G401.6 (cell line): Measurements from ENCODE around the gene TRIM54.
"Not testable (repeated sequence)": the region's sequence is repeated elsewhere in the genome, so short reads cannot be mapped to it uniquely, and the experiment has no call there.

ENCODE experiments used
- FAIRE-seq: peaks from 2 replicates; lab custom pipeline; 2012; peaks lifted over from hg19 to GRCh38; lab: Jason Lieb, UNC

TRIM54 gene

DNA sequence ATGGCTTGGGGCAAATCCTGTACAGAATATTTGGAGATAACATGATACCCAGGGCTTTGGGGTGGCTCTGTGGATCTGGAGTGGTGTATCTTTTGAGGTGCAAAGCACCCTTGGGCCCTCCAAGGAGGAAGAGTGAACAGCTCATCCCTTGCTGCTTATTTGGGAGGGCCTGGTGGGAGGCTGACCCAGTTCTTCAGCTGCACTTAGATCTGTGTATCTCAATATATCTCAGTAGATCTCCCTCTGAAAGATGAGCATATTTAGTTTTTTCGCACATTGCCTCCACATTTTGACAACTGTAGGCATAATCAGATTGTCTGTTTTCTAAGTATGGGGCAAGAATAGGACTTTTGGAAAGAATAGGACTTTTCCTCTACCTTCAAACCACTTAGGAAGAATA is 2.8 kb downstream of the TRIM54 start:
- FAIRE-seq, result no peak

DNA sequence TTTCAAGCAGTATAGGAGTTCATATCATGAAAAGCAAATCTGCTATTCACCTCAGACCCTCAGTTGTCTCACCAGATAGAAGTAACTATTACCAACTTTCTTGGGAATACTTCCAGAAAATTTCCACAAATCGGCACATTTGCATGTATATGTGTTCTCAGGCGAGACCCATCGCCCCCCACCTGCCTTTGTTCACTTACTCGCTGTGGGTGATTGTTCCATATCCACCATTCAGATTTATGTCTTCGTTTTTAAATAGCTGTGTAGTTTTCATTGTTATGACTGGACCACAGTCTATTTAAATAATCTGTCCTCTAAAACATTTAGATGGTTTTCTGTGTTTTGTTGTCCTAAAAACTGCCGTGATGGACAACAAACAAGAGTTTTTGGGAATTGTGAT is 3.3 kb downstream of the TRIM54 start:
- FAIRE-seq, result no peak

DNA sequence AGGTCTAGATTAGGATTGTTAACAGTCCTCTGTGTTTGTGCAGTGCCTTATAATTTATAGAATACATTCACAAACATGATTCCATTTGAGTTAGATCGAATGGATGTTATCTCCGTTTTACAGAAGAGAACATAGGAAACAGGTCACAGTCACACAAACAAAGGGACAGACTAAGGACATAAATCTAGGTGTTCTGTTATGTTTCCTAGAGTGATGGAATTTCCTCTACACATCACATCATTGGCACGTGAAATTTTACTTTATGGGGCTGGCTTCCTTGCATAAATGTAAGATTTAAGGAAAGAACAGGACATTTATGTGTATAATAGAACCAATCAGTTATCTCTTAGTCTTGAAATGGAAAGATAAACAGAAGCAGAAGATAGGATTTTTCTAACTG is 6.4 kb downstream of the TRIM54 start:
- FAIRE-seq, result no peak

DNA sequence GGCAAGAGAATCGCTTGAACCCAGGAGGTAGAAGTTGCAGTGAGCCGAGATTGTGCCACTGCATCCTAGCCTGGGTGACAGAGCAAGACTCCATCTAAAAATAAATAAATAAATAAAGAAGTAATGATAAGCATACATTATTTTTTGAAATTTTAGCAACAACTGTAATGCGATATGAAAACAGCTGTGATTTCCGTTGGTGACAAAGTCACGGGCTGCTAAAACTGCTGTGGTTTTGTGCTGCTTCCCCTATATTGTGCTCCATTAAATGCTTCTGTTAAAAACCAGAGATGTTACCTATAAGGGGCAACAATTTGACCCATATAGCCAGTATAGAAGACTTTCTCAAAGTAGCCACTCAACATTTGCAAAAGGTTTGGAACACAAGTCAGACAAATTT is 8.3 kb downstream of the TRIM54 start:
- FAIRE-seq, result no peak

DNA sequence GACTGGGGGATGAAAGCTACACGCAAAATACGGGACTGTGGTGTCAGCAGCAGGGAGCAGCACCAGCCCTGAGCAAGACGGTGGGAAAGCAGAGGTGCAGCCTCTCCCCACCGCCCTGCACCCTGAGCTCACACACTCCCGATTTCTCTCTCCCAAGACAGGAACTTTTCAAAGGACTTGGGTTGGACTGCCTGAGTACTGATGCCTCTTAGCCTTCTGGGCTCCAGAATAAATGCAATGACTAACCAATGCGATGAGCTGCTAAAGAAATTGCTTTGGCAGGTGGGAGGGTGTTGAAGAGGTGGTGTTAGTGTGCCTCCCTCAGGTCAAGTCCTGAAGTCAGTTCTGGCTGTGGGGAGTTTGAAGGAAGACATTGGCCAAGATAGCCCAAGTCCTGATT is 9.6 kb downstream of the TRIM54 start:
- FAIRE-seq, result no peak

DNA sequence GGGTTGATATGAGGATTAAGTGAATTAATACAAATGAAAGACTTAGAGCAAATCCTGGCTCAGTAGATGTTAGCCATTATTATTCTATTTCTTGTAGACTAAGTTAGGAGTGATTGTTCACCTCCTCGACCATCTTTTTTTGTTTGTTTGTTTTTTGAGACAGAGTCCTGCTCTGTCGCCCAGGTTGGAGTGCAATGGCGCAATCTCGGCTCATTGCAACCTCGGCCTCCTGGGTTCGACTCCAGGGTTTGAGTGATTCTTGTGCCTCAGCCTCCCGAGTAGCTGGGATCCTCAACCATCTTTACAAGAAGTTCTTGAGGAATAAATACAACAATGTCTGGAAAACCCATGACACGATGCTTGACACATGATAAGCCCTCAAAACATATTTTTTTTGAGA is 12.7 kb downstream of the TRIM54 start:
- FAIRE-seq, result no peak

DNA sequence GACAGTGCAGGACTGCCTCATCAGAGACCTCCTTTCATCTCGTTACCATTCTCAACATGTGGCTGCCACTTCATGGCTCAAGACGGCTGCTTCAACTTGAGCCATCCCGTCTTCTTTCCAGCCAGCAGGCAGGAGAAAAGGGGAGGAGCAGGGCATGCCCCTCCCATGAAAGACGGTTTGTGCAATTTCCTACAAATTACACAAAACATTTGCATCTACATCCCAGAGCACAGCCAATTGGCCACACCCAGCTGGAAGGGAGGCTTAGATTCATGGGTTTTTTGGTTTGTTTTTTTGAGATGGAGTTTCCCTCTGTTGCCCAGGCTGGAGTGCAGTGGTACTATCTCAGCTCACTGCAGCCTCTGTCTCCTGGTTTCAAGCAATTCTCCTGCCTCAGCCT is 14.3 kb downstream of the TRIM54 start:
- FAIRE-seq, result no peak

DNA sequence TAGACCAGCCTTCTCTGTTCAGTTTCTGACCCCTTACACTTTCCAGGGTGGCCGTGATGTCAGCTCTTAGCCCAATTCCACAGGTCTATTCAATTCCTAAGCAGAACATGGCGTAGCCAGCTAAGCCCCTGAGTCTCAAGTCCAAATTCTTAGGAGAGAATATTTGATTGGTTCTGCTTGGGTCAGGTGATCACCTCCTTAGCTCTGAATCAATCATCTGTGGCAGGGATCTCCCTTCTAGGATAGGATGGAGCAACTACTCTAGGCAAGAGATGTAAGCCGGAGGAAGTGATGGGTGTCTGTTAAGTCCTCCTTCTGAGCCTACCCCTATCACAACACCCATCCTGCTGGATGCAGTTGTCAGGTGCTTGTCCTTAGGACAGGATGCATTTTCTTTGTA is 15.0 kb downstream of the TRIM54 start:
- no peak for FAIRE-seq

DNA sequence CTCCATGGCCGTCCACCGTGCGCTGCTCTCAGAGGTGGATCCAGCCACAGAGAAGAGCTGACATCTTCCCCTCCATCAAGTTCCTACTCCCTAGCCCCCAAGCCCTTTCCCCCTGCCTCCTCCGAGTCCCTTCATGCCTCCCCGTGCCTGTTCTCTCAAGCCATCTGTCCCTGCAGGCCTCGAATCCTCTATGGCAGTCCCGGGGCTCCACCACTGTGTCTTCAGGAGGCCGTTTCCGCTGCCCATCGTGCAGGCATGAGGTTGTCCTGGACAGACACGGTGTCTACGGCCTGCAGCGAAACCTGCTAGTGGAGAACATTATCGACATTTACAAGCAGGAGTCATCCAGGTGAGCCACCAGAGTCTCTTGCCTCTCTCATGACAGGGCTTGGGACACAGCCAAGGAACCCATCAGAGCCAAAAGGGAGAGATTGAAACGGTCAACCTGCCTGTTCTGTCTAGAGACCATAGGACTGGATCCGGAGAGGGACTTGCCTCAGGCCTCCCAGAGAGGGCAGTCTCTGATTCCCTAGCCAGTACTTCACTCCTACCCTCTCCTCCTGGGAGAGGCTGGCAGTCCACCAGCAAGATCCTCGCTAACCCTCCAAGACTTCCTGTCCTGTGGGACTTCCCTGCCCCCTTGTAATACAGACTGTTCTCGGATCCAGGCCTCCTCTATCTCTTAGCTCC is 16.3 kb downstream of the TRIM54 start:
- FAIRE-seq, result no peak

DNA sequence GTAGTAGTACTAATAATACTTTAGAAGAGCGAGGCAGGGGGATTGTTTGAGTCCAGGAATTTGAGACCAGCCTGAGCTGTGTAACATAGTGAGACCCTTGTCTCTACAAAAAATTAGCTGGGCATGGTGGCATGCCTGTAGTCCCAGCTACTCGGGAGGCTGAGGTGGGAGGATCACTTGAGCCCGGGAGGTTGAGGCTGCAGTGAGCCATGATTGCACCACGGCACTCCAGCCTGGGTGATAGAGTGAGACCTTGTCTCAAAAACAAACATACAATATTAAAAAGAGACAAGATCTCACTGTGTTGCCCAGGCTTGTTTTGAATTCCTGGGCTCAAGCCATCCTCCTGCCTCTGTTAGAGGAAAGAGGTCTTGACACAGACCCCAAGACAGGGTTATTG is 18.4 kb downstream of the TRIM54 start:
- not testable (repeated sequence) for FAIRE-seq

DNA sequence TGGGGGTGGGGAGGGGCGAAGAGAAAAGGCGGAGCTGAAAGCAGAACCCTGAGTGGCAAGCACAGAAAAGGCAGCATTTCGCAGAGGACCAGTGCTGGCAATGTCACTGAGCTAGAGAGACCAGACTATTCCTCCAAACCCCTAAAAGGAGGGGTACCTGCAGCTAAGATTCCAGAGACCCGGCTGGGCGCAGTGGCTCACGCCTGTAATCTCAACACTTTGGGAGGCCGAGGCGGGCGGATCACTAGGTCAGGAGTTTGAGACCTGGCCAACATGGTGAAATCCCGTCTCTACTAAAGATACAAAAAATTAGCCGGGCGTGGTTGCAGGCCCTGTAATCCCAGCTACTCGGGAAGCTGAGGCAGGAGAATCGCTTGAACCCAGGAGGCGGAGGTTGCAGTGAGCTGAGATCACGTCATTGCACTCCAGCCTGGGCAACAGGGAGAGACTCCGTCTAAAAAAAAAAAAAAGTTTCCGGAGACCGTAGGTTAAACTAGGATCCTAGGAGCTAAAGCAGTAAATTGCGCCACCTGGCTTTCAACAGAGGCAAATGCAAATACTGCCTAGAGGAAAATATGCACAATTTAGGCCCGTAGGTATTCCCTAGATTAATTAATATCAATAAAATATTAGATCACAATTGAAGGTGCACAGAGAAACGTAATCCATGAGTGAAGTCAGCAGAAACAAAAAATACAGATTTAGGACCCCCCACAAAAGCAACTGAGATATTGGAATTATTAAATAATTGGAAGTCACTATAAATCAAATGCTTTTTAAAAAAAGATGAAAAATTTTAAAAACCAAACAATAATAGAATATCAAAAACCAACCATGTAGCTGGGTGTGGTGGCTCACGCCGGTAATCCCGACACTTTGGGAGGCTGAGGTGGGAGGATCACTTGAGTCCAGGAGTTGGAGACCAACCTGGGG is 21.1 kb downstream of the TRIM54 start:
- peak; percentile 91 for FAIRE-seq

DNA sequence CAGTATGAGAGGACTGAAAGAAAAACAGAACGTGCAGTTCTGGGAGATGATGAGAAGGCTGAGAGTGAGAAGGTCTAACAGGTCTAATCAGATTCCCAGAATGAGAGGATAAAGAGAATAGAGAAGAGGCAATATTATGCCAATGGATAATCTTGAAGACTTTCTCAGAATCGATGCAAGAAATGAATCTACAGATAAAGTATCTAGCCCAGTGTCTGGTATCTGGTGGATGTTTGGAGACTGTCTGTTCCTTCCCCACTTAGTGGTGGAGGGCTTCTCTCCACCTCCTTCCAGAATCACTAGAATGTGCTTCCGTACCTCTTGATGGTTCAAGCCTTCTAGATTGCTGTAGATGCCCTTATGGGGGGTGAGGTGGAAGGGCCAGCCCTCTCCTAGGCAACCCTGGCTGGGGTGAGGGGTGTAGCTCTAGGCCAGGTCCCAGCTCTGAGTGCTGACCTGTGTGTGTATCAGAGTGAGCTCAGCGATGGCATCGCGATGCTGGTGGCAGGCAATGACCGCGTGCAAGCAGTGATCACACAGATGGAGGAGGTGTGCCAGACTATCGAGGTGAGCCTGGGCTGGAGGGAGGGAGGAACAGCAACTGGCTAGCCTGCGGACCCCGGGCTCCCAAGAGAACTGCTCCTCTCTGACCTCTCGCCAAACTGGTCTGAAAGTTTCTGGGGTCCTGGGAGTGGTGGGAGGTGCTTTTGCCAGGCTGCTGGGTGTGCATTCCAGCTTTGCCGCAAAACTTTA is 22.4 kb downstream of the TRIM54 start:
- FAIRE-seq, result no peak

DNA sequence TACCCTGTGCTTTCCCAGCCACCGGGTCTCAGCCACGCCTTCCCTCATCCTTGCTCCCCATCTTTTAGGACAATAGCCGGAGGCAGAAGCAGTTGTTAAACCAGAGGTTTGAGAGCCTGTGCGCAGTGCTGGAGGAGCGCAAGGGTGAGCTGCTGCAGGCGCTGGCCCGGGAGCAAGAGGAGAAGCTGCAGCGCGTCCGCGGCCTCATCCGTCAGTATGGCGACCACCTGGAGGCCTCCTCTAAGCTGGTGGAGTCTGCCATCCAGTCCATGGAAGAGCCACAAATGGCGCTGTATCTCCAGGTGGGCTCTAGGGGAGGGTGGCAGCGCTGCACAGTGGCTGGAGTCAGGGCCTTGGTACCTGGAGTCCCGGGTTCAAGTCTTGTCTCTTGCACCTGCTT is 23.3 kb downstream of the TRIM54 start:
- no peak for FAIRE-seq

DNA sequence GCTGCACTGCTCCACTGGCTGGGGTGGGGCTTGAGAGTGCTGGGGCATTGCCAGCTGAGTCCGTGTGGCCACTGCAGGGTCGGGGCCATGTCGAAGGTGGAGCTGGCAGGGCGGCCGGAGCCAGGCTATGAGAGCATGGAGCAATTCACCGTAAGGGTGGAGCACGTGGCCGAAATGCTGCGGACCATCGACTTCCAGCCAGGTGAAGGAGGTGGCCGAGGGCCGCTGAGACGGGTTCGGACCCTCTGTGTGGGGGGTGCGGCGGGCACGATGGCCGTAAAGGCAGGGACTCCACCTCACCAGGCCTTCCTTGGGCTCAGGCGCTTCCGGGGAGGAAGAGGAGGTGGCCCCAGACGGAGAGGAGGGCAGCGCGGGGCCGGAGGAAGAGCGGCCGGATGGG is 23.9 kb downstream of the TRIM54 start:
- FAIRE-seq, result no peak

DNA sequence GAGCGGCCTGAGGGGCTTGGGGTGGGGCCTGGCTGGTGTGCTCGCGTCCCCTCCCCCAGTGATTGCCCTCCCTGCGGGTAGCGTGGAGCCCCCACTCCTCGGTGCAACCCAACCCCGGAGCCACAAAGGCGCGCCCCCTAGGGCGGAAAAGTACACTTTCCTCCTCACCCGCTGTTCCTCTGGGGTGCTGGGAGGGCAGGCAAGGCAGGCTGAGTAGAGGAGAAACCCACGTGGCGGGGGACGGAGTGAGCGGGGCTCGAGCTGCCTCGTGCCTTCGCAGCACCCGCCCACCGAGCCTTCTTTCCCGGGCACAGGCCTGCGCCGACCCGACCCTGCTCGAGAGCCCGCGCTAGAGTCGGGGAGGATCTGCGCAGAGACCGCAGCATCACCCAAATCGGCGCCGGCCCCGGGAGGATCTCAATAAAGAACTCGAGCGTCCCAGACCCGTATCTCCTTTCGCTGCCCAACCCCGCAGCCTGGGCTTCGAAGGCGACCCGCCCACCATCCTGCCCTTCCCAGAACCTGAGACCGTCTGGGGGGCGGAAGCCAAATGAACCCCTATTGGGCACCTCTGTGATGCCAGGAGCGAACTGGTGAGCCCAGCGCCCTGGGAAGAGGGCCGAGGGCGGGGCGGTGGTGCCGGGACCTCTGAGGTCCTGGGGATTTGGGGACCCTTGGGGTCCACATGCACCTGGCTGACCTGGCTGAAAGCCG is 24.5 kb downstream of the TRIM54 start:
- no peak for FAIRE-seq

DNA sequence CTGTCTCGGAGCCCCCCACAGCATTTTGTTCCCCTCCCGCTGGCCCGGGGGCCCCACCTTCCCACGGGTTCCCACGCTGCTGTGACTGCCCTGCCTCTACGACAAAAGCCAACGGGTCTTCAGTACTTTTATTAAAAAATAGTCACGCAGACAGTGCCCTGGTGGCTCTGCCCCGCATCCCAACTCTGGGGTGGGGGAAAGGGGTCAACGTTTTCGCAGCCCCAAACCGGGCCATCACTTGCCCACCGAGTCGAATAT is 25.0 kb downstream of the TRIM54 start:
- FAIRE-seq, result no peak

DNA sequence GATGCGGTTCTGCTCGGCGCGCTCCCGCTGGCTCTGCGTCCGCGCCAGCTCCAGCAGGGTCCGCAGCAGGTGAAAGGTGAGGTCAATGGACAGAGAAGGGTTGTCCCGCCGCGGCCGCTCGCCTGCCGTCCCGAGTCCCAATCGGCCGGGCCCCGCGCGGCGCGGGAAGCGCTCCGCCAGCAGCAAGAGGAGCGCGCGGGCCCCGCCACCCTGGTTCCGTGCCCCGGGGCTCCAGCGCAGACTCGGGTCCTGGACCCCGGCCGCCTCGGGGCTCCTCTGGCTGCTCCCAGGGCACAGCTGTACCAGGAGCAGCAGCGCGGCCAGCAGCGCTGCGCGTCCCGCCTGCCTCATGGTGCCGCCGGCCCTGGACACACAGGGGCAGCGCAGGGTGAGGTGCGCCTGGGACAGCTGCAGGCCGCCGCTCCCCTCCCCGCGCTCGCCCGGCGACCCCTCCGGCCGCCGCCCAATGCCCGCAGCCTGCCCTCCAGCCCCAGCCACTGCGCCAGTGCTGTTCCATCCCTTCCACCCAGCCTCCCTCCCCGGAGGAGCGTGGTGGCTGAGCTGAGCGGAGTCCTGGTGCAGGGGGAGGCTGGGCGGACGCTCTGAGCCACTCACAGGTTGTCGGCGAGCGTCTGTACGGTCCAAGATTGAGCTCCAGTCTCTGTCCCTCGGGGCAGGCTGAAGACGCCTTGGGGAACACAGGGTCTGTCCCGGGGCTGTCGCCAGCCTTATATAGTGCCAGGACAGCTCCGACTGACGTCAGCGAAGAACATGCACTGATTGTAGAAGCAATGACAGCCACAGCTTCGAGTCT is 25.5 kb downstream of the TRIM54 start:
- FAIRE-seq, result no peak

DNA sequence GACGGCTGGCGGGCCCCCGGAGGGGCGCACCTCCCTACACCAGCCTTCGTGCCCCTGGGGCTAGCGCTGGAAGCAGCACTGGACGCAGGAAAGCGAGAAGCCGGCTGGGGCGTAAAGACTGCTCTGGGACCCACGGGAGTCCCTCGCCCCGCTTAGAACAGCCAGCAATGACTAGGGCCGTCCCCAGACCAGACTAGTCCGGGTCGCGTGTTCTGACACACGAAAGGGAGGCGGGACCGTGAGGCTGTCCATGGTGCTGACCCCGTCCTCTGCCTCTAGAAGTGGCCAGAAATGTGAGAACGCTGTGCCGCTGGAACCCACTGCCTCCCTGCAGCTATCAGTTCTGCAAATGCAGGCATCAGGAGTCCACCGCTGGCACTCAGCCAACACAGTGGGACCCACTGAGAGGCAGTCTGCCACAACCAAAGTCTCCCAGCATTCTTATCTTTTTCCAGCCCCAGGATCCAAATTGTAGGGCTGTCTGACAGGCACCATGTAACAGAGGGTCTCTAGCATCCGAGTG is 26.2 kb downstream of the TRIM54 start, which contains the start of gene UCN:
Gene UCN (minus strand): TSS at position 87 of the 523 bp plus-strand sequence. CDS start 550 bp downstream, outside the sequence.
- FAIRE-seq, result no peak

DNA sequence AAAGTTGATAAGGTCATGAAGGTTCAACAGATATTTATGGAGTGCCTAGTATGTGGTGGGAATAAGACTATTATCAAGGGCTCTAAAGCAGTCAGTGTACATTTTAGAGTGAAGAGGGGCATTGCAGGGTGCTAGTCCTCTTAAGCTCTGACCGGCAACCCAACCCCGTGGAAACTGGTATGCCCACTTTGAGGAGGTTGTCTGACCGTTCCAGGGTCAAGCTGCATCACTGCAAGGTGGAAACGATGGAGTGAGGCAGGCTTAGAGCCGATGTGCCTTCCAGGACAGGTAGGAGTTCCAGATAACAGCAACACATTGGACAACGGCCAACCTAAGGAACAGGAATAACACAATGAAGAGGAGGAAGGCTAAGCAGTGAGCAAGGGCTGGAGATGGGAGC is 27.4 kb downstream of the TRIM54 start:
- FAIRE-seq, result no peak

DNA sequence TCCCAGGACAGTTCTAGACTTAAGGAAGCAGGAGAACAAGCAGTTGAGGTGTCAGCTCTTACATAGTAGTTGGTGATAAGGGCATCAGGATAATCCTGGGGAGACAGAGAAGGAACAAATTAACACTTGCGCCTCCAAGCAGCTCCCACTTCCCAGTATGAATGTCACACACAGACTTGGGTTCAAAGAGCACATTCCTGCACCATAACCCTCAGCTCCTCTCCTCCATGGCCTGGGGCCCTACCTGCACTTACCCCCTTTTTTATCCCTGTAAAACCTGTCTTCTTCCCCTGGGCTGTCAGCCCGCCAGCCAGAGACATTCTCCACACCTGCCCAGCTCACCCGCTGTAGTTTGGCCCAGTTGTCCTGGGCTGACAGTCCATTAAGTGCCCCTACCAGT is 29.9 kb downstream of the TRIM54 start:
- FAIRE-seq, result no peak

DNA sequence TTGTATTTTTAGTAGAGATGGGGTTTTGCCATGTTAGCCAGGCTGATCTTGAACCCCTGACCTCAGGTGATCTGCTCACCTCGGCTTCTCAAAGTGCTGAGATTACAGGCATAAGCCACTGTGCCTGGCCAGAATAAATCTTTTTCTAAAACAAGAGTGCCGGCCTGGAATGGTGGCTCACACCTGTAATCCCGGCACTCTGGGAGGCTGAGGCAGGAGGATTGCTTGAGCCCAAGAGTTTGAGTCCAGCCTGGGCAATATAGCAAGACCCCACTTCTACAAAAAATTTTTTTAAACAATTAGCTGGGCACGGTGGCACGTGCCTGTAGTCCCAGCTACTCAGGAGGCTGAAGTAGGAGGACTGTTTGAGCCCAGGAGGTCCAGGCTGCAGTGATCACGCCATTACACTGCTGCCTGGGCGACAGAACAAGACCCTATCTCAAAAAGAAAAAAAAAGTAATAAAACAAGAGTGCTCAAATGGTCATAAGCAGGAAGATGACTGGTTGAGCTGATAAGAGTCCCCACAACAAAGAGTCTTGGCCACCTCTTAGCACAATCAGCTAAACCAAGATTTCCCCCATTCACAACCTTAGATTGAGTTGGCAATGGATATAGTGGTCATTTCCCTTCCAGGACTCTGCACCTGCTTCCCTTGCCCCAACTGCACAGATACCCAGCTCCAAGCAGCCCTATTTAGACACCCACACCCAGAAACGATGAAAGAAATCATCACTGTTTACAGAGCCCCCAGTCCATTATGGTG is 31.8 kb downstream of the TRIM54 start:
- FAIRE-seq, result no peak
